ENCODE results near the gene STXBP6. TPM values are rescaled to one million over a fixed set of nuclear protein-coding genes. Genes with fewer than 3 reads are reported as not detected.

The STXBP6 gene
- total RNA-seq, 1 donor = 5.8 TPM

GRCh38 chr14:24958271-24958670 lies 91.7 kb downstream of the STXBP6 start:
- Histone ChIP-seq H3K4me3 (ENCODE audit: insufficient read depth, low read length) (no peak overlapping the region), H3K4me2 (ENCODE audit: insufficient read depth, low read length) (no peak overlapping the region), H3K27me3 (ENCODE audit: insufficient read depth, low read length) (no peaks in the 10 kb centered on the region), H4K20me1 (ENCODE audit: insufficient read depth, low read length) (no peaks in the 10 kb centered on the region), H3K36me3 (ENCODE audit: insufficient read depth, low read length) (no peaks in the 10 kb centered on the region), H3K27ac (ENCODE audit: low read depth, low read length) (no peak overlapping the region), H2AFZ (ENCODE audit: low read length) (no peak overlapping the region), H3K9me3 (ENCODE audit: low read depth, low read length) (no peaks in the 10 kb centered on the region), H3K4me1 (ENCODE audit: insufficient read depth, low read length) (no peaks in the 10 kb centered on the region), H3K79me2 (ENCODE audit: insufficient read depth, low read length) (no peaks in the 10 kb centered on the region)
- DNase-seq (ENCODE audit: insufficient read length, low spot score, missing footprints) = no peak
- TF ChIP-seq CTCF (IDR thresholded peaks at IDR 0.05; ENCODE audit: extremely low read depth, low read depth, low read length) = no peak

- Histone ChIP-seq H3K4me3 (ENCODE audit: insufficient read depth, low read length) (no peak overlapping the region), H3K36me3 (ENCODE audit: insufficient read depth, low read length) (no peaks in the 10 kb centered on the region), H4K20me1 (ENCODE audit: insufficient read depth, low read length) (no peaks in the 10 kb centered on the region), H3K4me1 (ENCODE audit: insufficient read depth, low read length) (no peaks in the 10 kb centered on the region), H2AFZ (ENCODE audit: low read length) (no peak overlapping the region), H3K9me3 (ENCODE audit: low read depth, low read length) (no peaks in the 10 kb centered on the region), H3K4me2 (ENCODE audit: insufficient read depth, low read length) (no peak overlapping the region), H3K27ac (ENCODE audit: low read depth, low read length) (no peak overlapping the region), H3K27me3 (ENCODE audit: insufficient read depth, low read length) (no peaks in the 10 kb centered on the region), H3K79me2 (ENCODE audit: insufficient read depth, low read length) (no peaks in the 10 kb centered on the region)
- TF ChIP-seq CTCF (IDR thresholded peaks at IDR 0.05; ENCODE audit: extremely low read depth, low read depth, low read length) = no peak
- no peak for DNase-seq (ENCODE audit: insufficient read length, low spot score, missing footprints)
Observed at GRCh38 chr14:24957814-24958213, 92.1 kb downstream of the STXBP6 start.

- H2AFZ ChIP-seq (ENCODE audit: low read length) = no peak overlapping the region
- H4K20me1 ChIP-seq (ENCODE audit: insufficient read depth, low read length) = no peaks in the 10 kb centered on the region
- TF ChIP-seq CTCF (IDR thresholded peaks at IDR 0.05; ENCODE audit: extremely low read depth, low read depth, low read length) = no peak
- no peaks in the 10 kb centered on the region for H3K36me3 ChIP-seq (ENCODE audit: insufficient read depth, low read length)
- H3K4me2 ChIP-seq (ENCODE audit: insufficient read depth, low read length) = no peak overlapping the region
- no peak overlapping the region for H3K4me3 ChIP-seq (ENCODE audit: insufficient read depth, low read length)
- DNase-seq (ENCODE audit: insufficient read length, low spot score, missing footprints) = no peak
- H3K27me3 ChIP-seq (ENCODE audit: insufficient read depth, low read length) = no peaks in the 10 kb centered on the region
- no peaks in the 10 kb centered on the region for H3K79me2 ChIP-seq (ENCODE audit: insufficient read depth, low read length)
- H3K4me1 ChIP-seq (ENCODE audit: insufficient read depth, low read length) = no peaks in the 10 kb centered on the region
- H3K27ac ChIP-seq (ENCODE audit: low read depth, low read length) = no peak overlapping the region
- H3K9me3 ChIP-seq (ENCODE audit: low read depth, low read length) = no peaks in the 10 kb centered on the region
Observed at GRCh38 chr14:24956104-24956503, 93.8 kb downstream of the STXBP6 start.

GRCh38 chr14:24954700-24955037 lies 95.3 kb downstream of the STXBP6 start:
- Histone ChIP-seq H3K4me1 (ENCODE audit: insufficient read depth, low read length) (no peaks in the 10 kb centered on the region), H3K79me2 (ENCODE audit: insufficient read depth, low read length) (no peaks in the 10 kb centered on the region), H3K36me3 (ENCODE audit: insufficient read depth, low read length) (no peaks in the 10 kb centered on the region), H3K27ac (ENCODE audit: low read depth, low read length) (no peak overlapping the region), H4K20me1 (ENCODE audit: insufficient read depth, low read length) (no peaks in the 10 kb centered on the region), H3K4me3 (ENCODE audit: insufficient read depth, low read length) (no peak overlapping the region), H3K27me3 (ENCODE audit: insufficient read depth, low read length) (no peaks in the 10 kb centered on the region), H3K4me2 (ENCODE audit: insufficient read depth, low read length) (no peak overlapping the region), H3K9me3 (ENCODE audit: low read depth, low read length) (no peaks in the 10 kb centered on the region), H2AFZ (ENCODE audit: low read length) (no peak overlapping the region)
- no peak for DNase-seq (ENCODE audit: insufficient read length, low spot score, missing footprints)
- no peak for TF ChIP-seq CTCF (IDR thresholded peaks at IDR 0.05; ENCODE audit: extremely low read depth, low read depth, low read length)
